ENCODE measurements around the gene FBXO46.

DNA sequence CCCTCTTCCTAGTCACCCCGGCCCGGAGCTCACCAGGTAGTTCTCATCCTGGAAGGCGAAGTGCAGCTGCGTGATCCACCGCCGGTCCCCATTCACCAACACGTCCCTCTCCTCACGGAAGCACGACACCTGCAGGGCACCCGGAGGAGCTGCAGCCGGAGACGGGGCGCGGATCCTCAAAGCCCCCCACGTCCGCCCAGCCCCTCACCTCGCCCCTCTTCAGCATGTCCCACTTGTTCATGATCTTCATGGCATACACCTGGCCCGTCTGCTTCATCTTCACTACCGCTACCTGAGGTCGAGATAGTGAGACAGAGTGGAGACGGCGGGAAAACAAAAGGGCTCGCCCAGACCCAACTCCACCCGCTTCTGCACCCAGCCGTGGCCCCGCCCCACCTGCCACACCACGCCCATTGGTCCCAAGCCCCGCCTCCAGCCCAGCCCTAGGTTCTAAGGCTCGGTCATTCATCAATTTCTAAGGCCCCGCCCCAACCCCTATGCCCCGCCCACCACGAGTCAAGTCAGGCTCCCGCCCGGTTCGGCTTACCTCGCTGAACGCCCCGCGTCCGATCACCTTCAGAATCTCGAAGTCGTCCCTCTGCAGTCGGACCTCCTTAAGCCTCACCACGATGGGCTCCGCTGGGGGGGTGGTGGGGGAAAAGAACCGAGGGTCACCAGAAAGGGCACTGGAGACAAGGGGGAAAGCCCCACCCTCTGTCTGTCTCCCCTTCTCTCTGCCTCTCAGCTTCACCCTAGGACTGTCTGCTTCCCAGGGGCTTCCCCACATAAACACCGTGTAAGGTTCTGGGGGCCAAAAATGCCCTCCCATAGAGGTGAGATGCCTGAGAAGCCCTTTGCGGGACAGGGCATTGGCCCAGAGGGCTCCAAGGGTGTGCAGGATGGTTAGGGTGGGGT lies 48.8 kb upstream of the FBXO46 start:
- TF ChIP-seq CTCF (IDR thresholded peaks at IDR 0.05) (no peak; the same call in 1 of the 2 replicates), JUND (IDR thresholded peaks at IDR 0.05) (no peak), FOSL2 (IDR thresholded peaks at IDR 0.05; ENCODE audit: borderline replicate concordance, low read depth) (no peak), POLR2AphosphoS5 (IDR thresholded peaks at IDR 0.05; ENCODE audit: low read depth, low read length) (no peak), USF2 (IDR thresholded peaks at IDR 0.05; ENCODE audit: borderline replicate concordance, low read depth, low read length) (no peak), TCF12 (IDR thresholded peaks at IDR 0.05) (no peak), NFIC (IDR thresholded peaks at IDR 0.05; ENCODE audit: borderline replicate concordance) (no peak), EP300 (IDR thresholded peaks at IDR 0.05; ENCODE audit: borderline replicate concordance in 1 of 2, low read depth in 1 of 2, low read length in 1 of 2) (no peak), RAD21 (IDR thresholded peaks at IDR 0.05; ENCODE audit: low read length) (no peak), ZBTB33 (IDR thresholded peaks at IDR 0.05; ENCODE audit: borderline replicate concordance, low read depth) (no peak), RFX5 (IDR thresholded peaks at IDR 0.05; ENCODE audit: low read length) (no peak)
- TF ChIP-seq, protein P1, sequence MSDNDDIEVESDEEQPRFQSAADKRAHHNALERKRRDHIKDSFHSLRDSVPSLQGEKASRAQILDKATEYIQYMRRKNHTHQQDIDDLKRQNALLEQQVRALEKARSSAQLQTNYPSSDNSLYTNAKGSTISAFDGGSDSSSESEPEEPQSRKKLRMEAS (IDR thresholded peaks at IDR 0.05; ENCODE audit: low read depth): no peak
